ENCODE measurements around the gene ST3GAL3.

DNA sequence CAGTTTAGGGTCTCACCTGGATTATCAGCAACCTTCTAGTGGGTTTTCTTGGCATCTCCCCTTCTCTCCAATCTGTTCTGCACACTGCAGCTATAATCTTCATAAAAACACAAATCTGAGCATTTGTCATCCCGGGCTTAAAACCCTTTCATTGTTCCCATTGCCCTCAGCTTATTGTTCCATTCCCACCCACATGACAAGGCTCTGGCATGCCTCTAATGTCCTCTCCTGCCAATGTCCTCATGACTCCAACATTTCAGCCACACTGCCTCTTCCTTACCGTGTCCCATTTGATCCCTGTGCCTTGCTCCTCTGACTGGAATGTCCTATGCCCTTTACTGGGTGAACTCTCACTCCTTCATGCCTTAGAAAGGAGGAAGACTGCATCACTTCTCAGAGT is 255.0 kb downstream of the ST3GAL3 start:
- TF ChIP-seq, protein P1, sequence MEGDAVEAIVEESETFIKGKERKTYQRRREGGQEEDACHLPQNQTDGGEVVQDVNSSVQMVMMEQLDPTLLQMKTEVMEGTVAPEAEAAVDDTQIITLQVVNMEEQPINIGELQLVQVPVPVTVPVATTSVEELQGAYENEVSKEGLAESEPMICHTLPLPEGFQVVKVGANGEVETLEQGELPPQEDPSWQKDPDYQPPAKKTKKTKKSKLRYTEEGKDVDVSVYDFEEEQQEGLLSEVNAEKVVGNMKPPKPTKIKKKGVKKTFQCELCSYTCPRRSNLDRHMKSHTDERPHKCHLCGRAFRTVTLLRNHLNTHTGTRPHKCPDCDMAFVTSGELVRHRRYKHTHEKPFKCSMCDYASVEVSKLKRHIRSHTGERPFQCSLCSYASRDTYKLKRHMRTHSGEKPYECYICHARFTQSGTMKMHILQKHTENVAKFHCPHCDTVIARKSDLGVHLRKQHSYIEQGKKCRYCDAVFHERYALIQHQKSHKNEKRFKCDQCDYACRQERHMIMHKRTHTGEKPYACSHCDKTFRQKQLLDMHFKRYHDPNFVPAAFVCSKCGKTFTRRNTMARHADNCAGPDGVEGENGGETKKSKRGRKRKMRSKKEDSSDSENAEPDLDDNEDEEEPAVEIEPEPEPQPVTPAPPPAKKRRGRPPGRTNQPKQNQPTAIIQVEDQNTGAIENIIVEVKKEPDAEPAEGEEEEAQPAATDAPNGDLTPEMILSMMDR (IDR thresholded peaks at IDR 0.05): no peak
- TF ChIP-seq POLR2AphosphoS5 (IDR thresholded peaks at IDR 0.05): no peak
- no peak for TF ChIP-seq POLR2A (IDR thresholded peaks at IDR 0.05)
